GM21786 (cell line): ENCODE data around the gene RIC8B.

Experiments used
- ATAC-seq: cut with Tn5 transposase; IDR thresholded peaks from one replicate; pipeline ENCODE4 v1.9.1; 2021; ENCODE audit not compliant: unreplicated experiment

Gene RIC8B

DNA sequence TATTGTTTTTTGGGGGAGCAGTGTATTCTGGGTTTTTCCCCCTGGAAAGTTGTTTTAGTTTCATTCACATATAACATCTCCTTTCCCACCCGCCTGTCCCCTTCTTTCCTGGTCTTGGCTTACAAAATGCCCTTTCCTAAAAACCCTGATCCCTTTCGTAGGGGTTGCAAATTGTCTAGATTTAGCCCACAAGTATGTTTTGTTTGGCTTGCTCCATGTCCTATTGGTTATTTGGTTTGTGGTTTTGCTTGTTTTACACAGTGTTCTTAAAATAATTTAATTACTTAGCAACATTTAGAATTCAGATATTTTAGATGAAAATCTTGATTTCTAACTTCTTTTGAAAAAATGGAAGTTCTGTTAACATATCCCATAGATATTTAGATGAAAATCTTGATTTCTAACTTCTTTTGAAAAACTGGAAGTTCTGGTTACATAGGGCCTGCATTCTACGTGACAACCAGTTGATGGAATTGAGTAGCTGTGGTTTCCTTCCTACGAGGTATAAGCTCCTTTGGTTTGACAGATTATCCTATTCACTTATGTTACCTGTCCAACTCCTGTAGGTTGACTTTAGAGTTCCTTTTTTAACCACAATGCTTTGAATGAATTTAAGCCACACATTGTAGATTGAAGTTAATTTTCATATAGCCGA lies 92.1 kb downstream of the RIC8B start:
- no peak for ATAC-seq

DNA sequence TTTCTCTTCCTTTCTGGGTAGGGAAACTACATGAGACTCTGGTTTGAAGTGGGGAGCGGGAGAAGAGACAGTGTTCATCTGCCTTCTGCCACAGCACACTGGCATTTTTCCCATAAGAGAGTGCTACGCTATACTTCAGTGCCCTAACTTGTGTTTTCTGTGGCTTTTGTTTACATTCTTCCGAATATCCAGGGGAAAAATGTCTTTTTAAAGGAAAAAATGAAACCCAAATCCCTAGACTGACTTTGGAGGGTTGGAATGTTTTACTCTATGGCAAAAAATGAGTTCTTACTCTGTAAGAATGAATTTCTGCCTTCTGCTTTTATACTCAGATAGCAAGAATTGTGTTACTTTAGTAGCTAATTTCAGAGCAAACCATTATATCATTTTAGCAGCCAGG lies 93.2 kb downstream of the RIC8B start:
- ATAC-seq = no peak

DNA sequence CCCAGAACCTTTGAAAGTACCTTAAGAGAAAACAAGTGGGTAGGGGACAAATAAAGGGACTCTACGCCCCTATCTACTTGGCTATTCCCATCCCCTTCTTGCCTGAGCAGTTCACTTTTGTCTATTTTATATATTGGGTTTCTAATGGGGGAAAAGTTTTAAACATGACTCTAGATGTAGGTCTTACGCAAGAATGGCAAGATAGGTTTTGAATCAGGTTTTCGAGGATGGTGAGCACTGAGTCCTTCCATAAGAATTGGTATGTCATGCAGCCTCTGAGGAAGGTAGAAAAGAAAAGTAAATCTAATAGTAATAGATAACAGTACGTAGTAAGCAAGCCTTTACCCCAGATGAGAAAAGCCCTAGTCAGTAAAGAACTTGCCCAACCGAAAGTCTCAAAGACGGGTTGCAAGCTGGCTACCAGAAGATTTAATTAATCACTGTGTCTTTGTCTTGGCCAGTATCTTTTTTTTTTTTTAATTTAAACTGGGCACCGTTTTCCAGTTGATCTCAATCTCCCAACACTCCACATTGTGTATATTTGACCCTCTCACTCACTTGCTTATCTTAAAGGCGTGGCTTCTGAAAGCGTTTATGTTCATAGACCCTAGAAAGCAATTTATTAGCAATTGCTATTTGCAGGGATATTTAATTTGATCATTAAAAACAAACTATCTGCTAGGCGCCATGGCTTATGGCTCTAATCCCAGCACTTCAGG lies 94.7 kb downstream of the RIC8B start:
- ATAC-seq = no peak

DNA sequence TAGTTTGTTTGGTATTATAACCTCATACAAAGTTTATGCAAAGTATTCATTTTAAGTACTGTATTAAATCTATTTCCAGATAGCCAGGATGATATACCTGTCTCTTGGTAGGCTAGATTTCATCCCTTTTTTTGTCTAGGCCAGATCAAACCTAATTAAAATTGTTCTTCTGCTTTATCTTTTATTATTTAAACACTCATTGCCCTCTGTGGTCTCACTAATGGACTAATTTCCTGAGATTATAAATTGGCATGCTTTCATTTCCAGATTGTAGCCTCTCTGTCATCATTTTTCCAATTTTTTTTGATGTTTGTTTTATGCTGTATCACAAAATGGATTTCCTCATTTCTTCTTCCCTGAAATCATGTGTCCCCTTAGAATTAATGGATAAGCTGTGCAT lies 95.6 kb downstream of the RIC8B start:
- ATAC-seq = no peak

DNA sequence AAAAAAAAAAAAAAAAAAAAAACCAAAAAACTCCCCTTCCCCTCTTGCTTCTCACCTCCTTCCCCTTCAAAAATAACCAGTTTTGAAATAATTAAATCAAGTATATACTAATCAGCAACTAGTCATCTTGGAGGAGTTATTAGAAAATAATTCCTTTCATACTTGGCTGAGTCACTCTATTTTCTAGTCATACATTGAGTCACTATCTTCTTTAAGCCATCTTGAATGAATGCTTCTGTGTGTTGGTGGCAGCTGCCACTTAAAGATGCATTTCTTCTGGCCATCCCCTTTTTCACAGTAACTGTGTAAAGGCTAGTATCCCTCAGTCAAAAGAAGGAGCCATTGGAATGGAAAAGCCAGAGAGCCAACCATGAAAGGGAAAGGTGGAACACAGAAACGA lies 97.0 kb downstream of the RIC8B start:
- ATAC-seq = no peak

DNA sequence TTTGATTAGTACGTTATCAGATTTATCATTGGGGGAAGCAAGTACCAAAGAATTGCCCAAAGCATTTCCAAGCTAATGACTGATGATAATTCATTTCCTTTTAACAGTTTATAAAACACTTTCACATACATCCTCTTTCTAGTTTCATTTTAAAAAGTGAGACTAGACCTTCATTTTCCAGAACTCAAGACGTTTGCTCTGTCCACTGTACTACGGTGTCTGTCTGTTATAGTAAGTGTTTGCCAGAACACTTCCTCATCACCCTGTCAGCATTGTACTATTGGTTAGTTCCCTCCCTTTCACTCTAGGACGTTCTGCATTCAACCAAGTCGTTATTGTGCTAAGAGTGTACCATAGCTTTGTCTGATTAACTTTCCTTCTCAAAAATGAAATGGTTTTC lies 99.5 kb downstream of the RIC8B start:
- no peak for ATAC-seq

DNA sequence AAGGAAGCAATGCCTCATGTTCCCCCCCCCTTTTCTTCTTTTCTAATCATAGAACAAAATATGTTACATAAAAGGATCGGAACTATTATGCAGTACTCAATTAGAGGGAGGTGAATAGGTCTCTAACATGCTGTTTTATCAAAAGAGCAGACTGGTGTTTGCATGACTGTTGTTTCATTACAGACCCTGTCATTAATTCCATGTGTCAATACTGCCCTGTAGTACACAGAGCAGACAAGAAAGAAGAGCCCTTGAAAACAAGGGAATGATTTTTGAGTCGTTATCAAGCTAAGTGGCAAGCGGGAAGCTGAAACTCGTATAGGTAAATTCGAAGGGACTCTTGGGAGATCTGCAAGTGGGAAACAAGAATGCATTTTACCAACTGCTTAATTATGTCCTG lies 104.3 kb downstream of the RIC8B start:
- no peak for ATAC-seq

DNA sequence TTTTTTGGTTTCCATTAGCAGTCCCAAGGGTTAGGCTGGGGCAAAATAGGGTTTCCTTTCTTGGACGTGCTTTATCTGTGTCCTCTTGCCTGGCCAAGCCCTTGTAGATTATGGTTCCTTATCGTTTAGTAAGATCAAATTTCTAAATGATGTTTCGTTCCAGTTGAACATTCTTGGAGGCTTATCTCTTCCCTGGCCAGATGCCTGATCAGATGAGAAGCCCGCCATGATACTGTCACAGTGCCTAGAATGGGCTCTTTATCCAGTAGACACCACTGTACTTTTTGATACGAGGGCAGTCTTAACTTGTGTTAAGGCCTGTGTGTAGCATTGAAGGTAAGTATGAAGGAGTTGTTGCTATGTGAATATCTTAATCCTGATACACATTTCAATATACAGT lies 105.1 kb downstream of the RIC8B start:
- ATAC-seq = no peak

DNA sequence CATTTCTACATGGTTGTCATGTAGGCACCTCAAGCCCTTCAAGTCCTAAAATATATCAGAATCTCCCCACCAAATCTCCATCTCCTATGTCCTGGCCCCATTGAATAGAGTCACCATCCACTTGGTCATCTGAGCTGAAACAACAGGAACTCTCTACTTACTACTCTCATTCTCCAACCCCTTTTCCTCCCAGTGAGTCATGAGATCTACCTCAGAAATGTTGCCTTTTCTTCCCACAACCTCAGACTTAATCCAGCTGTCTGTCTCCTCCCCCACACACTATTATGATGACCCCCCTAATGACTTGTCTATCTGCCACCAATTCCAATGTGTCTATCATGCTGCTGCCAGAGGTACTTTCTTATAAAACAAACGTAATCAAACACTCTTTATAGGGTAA lies 108.9 kb downstream of the RIC8B start:
- ATAC-seq = no peak

DNA sequence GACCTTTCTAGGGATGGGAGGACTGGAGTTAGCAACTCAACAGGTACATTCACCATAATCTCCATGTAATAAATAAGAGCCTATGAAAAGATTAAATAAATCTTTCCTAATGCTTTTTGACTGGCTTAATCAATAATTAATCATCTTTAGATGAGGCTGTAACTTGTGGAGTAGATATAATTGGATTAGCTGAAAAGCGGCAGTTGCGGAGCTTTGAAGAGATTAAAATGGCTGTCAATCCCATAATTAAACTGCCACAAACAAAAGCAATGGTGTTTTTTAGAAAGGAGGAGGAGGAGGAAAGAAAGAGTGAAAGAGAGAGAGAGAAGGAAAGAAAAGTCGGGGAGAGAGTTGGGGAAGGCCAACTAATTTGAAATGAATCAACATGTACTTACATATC lies 110.5 kb downstream of the RIC8B start:
- no peak for ATAC-seq

DNA sequence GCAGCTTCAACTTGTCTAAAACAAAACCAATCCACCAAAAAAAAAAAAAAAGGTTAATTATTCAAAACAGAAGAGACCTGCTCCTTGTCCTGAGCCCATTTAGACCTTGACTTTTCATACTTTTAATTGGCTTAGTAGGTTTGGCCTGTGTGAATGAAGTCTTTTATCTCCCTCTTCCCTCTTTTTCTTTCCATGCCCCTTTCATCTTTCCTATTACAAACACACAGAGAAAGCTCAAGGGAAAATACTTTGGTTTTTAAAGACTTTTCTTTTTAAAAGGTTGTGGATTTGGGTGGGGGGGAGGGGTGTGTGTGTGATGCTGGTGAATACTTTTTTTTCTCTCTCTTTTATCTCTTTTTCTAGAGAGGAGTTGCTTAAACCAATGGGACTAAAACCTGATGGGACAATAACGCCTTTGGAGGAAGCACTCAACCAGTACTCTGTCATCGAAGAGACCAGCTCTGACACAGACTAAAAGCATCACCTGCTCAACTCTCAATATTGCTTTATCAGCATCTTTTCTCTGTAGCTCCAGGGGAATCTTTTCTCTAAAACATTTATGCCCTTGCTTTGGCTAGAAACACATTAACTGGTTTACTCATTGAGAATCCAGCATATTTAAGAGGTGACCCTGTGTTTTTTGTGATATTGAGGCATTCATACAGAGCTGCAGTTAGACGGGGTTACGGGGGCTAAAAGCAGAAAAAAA lies 111.2 kb downstream of the RIC8B start:
- ATAC-seq = no peak

DNA sequence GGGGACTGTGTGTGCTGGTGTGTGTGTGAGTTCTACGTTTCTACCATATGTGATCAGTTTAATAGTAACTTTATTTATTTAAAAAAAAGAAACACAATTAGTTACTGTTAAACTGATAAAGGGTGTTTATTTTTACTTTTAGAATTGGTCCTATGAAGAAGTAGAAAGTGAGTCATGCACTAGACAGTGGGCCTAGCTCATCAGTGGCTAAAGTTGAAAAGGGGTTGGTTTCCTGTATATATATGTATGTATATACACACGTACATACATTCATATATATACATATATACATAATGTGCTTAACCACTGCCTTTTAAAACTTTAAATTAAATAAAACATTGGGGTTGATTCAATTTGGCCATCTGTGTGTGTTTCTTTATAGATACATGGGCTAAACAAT lies 112.5 kb downstream of the RIC8B start:
- ATAC-seq = no peak

DNA sequence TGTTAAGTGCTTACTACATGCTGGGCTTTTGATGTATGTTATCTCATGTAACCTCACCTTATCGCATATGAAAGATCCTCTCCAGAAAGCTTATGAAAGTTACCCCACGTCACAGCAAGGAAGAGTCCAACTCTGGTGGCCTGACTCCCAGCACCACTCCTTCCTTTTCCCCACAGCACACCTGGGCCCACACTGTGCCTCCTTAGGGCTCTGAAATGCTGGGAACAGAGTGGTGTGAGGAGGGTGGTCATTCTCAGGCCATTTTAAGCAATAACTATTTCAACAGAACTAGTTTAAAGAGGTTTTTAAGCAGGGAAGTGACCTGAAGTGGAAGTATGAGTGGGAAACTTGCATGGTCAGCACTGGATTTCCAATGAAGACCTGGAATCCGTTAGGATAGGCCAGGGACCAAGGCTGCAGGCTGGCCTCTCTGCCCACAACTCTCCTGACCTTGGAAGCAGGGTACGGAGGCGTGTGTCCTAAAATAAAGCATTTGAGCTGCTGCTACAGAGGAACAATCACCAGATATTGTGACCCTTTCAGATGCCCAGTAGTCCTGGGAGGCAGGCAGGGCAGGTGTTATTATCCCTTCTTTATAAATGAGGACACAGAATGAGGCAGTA lies 114.0 kb downstream of the RIC8B start:
- ATAC-seq = no peak

DNA sequence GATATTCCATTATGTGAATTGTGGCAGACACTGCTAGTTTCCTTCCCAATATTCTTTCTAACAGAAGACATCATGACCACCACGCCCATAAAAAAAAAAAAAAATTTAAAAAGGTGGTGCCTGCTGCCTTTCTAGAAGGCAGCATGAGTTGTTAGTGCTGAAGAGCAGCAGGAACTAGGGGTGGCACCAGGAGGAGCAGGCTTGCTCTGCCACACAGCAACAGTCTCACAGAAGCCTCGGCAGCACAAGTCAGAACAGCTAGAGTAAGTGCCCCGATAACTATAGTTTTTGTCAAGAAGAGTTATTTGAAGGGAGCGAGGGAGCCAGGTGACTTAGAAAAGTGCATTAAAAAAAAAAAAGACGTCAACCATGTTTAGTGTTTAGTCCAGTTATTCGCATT lies 114.8 kb downstream of the RIC8B start:
- ATAC-seq = no peak

DNA sequence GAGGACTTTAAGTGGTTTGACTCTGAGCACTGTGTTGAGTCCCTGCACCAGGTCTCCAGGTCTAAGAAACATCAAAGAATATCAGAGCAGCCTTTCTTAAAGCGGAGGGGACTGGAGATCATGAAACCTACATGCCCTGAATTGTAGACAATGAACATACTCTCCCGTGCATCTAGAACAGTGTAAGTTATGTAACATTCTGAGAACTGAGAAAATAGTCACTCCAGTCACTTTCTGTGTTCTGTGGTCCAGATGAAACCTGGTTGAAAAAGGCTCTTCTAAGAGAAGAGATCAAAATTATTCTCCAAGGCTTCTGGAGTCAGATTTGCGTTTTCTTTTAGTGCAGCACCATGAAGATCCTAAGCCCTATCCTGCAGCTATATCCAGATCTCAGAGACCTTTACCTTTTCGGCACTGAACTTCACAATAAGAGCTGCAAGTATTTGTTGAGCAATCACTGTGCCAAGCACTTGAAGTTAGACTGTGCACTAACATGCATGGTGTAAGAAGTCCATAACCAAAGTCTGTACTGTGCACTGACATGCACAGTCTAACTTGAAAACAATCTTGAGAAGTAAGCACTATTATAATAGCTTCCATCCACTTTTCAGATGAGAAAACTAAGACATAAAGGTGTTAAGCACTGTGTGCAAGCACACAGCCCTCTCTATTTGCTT lies 115.6 kb downstream of the RIC8B start:
- no peak for ATAC-seq

DNA sequence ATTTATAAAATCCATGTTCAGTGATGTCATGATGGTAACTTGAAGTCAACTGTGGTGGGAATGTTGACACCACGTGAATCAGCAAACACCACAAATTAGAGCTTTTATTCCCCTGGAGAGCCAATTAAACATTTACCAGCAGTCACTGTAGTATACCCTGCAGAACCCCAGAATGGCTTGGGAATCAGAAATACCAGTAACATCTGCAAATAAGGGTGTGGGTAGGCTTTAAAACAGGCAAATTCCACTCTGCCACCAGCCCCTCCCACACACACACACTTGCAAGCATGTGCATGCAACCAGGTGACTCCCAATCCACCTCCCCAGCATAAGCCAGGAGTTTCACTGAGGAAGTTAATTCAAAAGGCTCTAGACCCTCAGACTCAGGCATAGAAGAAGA lies 117.6 kb downstream of the RIC8B start:
- no peak for ATAC-seq

DNA sequence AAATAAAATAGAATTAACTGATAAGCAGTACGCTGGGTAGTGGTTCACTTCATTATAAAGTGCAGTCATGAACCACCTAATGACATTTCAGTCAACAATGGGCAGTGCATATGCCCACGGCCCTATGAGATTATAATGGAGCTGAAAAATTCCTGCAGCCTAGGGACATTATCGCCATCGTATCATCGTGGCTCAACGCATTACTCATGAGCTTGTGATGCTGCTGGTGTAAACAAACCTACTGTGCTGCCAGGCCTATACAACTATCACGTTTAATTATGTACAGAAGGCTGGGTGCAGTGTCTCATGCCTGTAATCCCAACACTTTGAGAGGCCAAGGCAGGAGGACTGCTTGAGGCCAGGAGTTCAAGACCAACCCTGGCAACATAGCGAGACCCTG lies 119.0 kb downstream of the RIC8B start:
- ATAC-seq = no peak

DNA sequence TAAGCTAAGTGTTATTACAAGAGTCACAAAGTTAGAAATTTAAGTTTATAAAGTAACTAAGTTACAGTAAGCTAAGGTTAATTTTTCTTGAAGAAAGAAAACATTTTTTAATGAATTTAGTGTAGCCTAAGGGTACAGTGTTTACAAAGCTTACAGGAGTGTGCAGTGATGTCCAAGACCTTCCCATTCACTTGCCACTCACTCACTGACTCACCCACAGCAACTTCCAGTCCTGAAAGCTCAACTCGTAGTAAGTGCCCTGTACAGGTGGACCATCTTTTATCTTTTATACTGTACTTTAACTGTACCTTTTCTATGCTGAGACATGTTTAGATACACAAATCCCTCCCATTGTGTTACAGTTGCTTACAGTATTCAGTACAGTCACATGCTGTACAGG lies 120.3 kb downstream of the RIC8B start:
- ATAC-seq = no peak

DNA sequence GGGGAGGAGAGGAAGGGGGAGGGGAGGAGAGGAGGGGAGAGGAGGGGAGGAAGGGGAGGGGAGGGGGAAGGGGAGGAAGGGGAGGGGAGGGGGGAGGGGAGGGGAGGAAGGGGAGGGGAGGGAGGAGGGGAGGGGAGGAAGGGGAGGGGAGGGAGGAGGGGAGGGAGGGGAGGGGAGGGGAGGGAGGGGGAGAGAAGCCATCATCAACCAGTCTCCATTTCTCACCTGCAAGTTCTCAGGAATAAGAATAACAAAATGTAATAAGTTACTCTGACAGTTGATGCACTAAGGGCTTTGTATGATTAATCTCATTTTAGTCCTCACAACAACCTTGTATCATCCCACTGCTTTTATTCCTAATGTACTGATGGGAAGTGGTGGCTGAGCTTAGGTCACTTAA lies 122.1 kb downstream of the RIC8B start:
- ATAC-seq = no peak

DNA sequence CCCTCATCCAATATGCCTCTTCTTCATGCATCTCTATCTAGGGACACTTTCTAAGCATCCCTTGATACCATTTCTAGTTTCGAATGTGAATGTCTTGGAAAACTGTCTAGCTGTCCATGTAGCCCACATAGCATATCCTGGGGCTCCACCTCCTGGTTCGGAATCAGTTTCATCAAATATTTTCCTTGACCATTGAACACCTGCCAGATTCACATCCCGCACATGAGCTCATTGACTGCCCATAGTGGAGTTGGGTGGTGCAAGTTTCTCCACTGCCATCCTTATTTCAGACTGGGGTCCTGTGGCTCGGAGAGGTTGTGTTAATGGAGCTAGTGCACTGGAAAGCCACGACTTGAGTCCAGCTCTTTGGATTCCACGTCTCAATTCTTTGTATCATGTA lies 122.6 kb downstream of the RIC8B start:
- ATAC-seq = no peak
